Lower leg skin (tissue), 4 donors: ENCODE measurements around the gene TCERG1L. TPM values are rescaled to one million over a fixed set of nuclear protein-coding genes. Genes with fewer than 3 reads are reported as not detected.
A peak's percentile ranks its signal among the peaks of the same experiment; 100 is the strongest.
"Not testable (repeated sequence)": the region's sequence is repeated elsewhere in the genome, so short reads cannot be mapped to it uniquely, and the experiment has no call there.

ENCODE experiments used
- DNase-seq, 2 donors: peaks; one replicate each; pipeline ENCODE4 v3.0.0-alpha.2; 2019; ENCODE audit warnings: low spot score in 2 of 2
- H3K4me3 ChIP-seq: fragments of 200-600 bp; sonication (generic); 2 replicates; pipeline ENCODE4 v1.5.1; 2017; ENCODE audit warnings: mild to moderate bottlenecking, low read depth; ENCODE audit not compliant: poor library complexity, severe bottlenecking
- POLR2A ChIP-seq, 2 donors: fragments of 450-650 bp; IDR thresholded peaks; one replicate each; pipeline ENCODE4 v1.6.1; 2016 to 2017; ENCODE audit warnings: antibody characterized with exemption in 2 of 2, mild to moderate bottlenecking in 1 of 2, moderate library complexity in 1 of 2
- WGBS, 2 donors: methylation state at CpG; one replicate each; pipeline ENCODE4 v1.1.5; 2018; 5-methylcytosine and 5-hydroxymethylcytosine counted together
- intact Hi-C: fragments of 100-400 bp; cut with DNase I; formaldehyde crosslinking; loops from one replicate; pipeline ENCODE4 v1.15.0; 2023; ENCODE audit warnings: low total_unique reads
- total RNA-seq, 4 donors: library from RNA; depleted of rRNA; stranded (reverse); fragments of >200 nt; gene quantifications; one replicate each; pipeline ENCODE4 v1.1.0, GENCODE V29; 2016
- TF ChIP-seq, protein P1 (sequence below), 3 donors: fragments of 450-650 bp; IDR thresholded peaks; one replicate each; pipeline ENCODE4 v1.5.1; 2016; ENCODE audit warnings: antibody characterized with exemption in 3 of 3, mild to moderate bottlenecking in 3 of 3, moderate library complexity in 2 of 3

The TCERG1L gene
- total RNA-seq, 4 donors from 2014 or later, result 0.57 to 1.1 (median 0.90) TPM

DNA sequence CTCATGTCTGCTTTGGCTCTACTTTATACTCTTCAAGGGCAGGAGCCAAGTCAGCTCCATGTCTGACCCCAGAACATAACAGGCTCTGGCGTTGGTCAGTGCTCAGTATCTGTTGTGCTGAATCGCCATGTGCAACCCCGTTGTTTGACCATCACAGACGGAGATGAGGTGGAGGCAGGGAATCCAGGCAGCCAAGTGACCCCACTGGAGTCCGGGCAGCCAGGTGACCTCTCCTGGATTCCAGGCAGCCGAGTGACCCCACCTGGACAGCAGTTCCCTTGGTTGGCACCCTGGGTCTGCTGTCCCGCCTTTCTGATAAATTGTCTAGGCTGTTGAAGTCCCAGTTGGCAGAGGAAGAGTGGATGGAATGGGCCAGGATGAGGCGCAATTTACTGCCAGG lies 232.2 kb downstream of the TCERG1L start:
- H3K4me3 ChIP-seq, result no peak overlapping the region
- intact Hi-C loops, result no loop called here
- peak in 1 of 2 donors; percentile 78 for DNase-seq
- whole genome bisulfite sequencing, 2 donors, result 94 to 96% methylated on average over 7 to 8 of the region's 8 CpGs
- no peak for TF ChIP-seq POLR2A (IDR thresholded peaks at IDR 0.05)
- TF ChIP-seq, protein P1, sequence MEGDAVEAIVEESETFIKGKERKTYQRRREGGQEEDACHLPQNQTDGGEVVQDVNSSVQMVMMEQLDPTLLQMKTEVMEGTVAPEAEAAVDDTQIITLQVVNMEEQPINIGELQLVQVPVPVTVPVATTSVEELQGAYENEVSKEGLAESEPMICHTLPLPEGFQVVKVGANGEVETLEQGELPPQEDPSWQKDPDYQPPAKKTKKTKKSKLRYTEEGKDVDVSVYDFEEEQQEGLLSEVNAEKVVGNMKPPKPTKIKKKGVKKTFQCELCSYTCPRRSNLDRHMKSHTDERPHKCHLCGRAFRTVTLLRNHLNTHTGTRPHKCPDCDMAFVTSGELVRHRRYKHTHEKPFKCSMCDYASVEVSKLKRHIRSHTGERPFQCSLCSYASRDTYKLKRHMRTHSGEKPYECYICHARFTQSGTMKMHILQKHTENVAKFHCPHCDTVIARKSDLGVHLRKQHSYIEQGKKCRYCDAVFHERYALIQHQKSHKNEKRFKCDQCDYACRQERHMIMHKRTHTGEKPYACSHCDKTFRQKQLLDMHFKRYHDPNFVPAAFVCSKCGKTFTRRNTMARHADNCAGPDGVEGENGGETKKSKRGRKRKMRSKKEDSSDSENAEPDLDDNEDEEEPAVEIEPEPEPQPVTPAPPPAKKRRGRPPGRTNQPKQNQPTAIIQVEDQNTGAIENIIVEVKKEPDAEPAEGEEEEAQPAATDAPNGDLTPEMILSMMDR (IDR thresholded peaks at IDR 0.05), result no peak

DNA sequence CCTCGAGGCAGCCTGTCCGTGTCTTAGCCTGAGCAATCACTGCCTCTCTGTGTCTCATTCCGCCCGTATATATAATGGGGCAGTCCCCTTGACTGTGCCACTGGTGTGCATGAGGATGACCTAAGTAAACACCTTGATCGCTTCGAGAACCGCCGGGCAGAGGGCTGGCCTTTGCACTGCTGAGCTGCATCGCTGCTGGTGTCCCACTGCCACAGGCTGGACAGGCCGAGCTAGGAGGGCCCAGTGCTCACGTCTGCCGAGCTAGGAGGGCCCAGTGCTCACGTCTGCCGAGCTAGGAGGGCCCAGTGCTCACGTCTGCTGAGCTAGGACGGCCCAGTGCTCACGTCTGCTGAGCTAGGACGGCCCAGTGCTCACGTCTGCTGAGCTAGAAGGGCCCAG lies 232.6 kb downstream of the TCERG1L start:
- 90 to 95% methylated on average over 9 to 17 of the region's 19 CpGs for WGBS, 2 donors
- intact Hi-C loops, H3K4me3 ChIP-seq: not testable (repeated sequence)
- DNase-seq, result peak in 1 of 2 donors; percentile 46

DNA sequence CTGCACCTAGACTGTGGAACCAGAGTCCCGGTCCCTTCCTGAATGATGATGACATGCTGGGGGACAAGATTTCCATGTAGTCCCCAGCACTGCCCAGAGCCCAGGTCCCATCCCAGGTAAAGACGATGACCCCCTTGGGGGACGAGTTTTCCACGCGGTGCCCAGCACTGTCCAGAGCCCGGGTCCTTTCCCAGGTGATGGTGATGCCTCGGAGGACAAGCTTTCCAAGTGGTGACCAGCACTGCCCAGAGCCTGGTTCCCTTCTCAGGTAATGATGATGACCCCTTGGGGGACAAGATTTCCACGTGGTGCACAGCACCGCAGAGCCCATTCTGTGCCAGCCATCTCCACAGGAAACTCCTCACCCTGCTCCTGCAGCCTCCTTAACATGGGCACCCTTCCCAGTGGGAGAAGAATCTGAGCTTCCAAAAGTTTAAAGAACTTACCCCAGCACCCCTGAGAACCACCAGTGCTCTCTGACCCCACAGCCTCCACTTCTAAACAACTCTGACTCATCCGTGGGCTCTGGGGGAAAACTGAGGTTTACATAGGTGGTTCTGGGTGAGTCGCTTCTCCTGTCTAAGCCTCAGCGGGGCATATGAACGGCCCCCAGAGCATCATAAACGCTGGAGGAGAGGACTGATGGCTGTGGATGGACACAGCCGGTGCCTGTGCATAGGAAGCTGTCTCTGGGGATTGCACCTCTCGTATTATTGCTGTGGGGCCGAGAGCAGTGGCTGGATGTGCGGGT lies 233.2 kb downstream of the TCERG1L start:
- intact Hi-C loops, result no loop called here
- peak in 1 of 2 donors; percentile 58 for DNase-seq
- TF ChIP-seq, protein P1 (IDR thresholded peaks at IDR 0.05), result no peak
- TF ChIP-seq POLR2A (IDR thresholded peaks at IDR 0.05), result no peak
- 89 to 91% methylated on average over 18 of the region's 18 CpGs for WGBS, 2 donors
- no peak overlapping the region for H3K4me3 ChIP-seq

DNA sequence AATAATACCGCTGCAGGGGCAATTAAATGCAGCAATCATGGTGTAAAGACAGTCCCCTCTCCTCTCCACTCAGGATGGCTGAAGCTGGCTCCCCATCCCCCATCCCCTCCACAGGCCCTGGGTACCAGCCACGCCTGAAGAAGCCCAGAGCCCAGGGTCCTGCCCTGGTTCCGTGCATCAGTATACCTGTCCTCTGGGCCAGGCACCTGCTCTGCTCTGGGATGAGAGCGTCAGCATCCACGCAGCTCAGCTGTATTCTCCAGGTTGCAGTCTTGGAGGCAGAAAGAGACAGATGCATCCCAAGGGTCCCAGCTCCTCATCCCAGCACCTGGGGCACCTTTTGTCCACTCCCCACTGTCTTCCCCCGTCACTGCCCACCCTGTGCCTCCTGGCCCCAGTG lies 233.8 kb downstream of the TCERG1L start:
- TF ChIP-seq, protein P1 (IDR thresholded peaks at IDR 0.05), result no peak
- no peak for TF ChIP-seq POLR2A (IDR thresholded peaks at IDR 0.05)
- intact Hi-C loops, result no loop called here
- 90 to 91% methylated on average over 6 of the region's 6 CpGs for WGBS, 2 donors
- no peak overlapping the region for H3K4me3 ChIP-seq
- peak in 1 of 2 donors; percentile 54 for DNase-seq

DNA sequence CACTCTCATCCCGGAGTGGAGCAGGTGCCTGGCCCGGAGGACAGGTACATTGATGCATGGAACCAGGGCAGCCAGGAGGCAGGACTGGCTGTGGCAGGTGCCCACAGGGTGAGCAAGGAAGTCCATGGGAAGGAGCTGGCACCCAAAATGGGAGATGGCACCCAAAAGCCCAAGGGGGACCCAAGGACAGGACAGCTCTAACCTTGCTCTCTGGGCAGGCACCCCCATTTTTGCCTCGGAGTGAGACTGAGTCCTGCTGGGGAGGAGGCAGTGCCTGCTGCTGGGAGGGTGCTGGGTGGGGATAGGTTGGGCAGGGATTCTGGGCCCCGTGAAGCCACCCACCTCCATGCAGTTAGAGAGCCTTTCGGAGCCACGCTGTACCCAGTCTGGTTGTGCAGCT lies 234.5 kb downstream of the TCERG1L start:
- intact Hi-C loops, result no loop called here
- no peak for TF ChIP-seq POLR2A (IDR thresholded peaks at IDR 0.05)
- no peak overlapping the region for H3K4me3 ChIP-seq
- WGBS, 2 donors, result 91 to 96% methylated on average over 6 of the region's 6 CpGs
- DNase-seq, result peak in 1 of 2 donors; percentile 53

DNA sequence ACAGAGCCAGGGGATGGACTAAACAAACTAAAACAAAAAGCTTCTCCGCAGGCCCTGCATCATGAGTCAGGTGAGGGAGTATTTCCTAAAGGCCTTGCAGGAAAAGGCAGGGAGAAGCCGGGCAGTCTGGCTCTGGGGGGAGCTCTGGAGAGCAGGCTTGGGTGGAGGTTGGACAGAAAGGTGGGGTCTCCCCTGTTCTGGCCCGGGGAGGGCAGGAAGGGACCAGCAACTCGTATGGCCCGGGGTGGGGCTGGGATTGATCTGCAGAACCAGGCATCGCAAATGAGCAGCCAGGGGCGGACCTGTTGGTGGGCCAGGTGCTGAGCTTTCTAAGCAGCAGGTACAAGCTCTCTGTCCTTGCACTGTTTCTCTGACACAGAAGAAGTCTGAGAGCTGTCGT lies 235.2 kb downstream of the TCERG1L start:
- DNase-seq, result peak in 1 of 2 donors; percentile 67
- WGBS, 2 donors, result 81 to 89% methylated on average over 7 to 8 of the region's 8 CpGs
- no peak overlapping the region for H3K4me3 ChIP-seq
- TF ChIP-seq, protein P1 (IDR thresholded peaks at IDR 0.05), result no peak
- TF ChIP-seq POLR2A (IDR thresholded peaks at IDR 0.05), result no peak
- intact Hi-C loops, result no loop called here
